Measurements from ENCODE around the gene CCNY. TPM values are rescaled to one million over a fixed set of nuclear protein-coding genes. Genes with fewer than 3 reads are reported as not detected.
A peak's percentile ranks its signal among the peaks of the same experiment; 100 is the strongest.

CCNY gene
- total RNA-seq, 1 donor from 2014 or later, result 68.7 TPM

GRCh38 chr10:35378541-35379210, 42.4 kb downstream of the CCNY start:
- Mint-ChIP-seq H3K4me1 (ENCODE audit: low read depth) (peaks cover 38% of the 10 kb centered on the region), H3K4me3 (ENCODE audit: unreplicated experiment) (no peak overlapping the region), H3K9me3 (ENCODE audit: low read depth) (no peaks in the 10 kb centered on the region), H3K27ac (ENCODE audit: unreplicated experiment) (peak overlapping the region; percentile 94), H3K27me3 (ENCODE audit: low read depth) (no peaks in the 10 kb centered on the region), H3K36me3 (ENCODE audit: low read depth) (no peaks in the 10 kb centered on the region)
- TF ChIP-seq CTCF (IDR thresholded peaks at IDR 0.05), result no peak
- no peak for DNase-seq (ENCODE audit: low spot score)

- TF ChIP-seq CTCF (IDR thresholded peaks at IDR 0.05), result peak; percentile 40
- H3K27ac Mint-ChIP-seq (ENCODE audit: unreplicated experiment), result peak overlapping the region; percentile 94
- H3K9me3 Mint-ChIP-seq (ENCODE audit: low read depth), result no peaks in the 10 kb centered on the region
- H3K36me3 Mint-ChIP-seq (ENCODE audit: low read depth), result no peaks in the 10 kb centered on the region
- H3K27me3 Mint-ChIP-seq (ENCODE audit: low read depth), result no peaks in the 10 kb centered on the region
- H3K4me3 Mint-ChIP-seq (ENCODE audit: unreplicated experiment), result peak overlapping the region; percentile 52
- peaks cover 43% of the 10 kb centered on the region for H3K4me1 Mint-ChIP-seq (ENCODE audit: low read depth)
- no peak for DNase-seq (ENCODE audit: low spot score)
Measured at GRCh38 chr10:35379226-35380137, 43.2 kb downstream of the CCNY start.

GRCh38 chr10:35382096-35382495, 45.8 kb downstream of the CCNY start:
- H3K4me1 Mint-ChIP-seq (ENCODE audit: low read depth), result peaks cover 54% of the 10 kb centered on the region
- no peaks in the 10 kb centered on the region for H3K9me3 Mint-ChIP-seq (ENCODE audit: low read depth)
- no peak overlapping the region for H3K27ac Mint-ChIP-seq (ENCODE audit: unreplicated experiment)
- no peaks in the 10 kb centered on the region for H3K36me3 Mint-ChIP-seq (ENCODE audit: low read depth)
- TF ChIP-seq CTCF (IDR thresholded peaks at IDR 0.05), result no peak
- no peaks in the 10 kb centered on the region for H3K27me3 Mint-ChIP-seq (ENCODE audit: low read depth)
- no peak overlapping the region for H3K4me3 Mint-ChIP-seq (ENCODE audit: unreplicated experiment)
- DNase-seq (ENCODE audit: low spot score), result no peak

GRCh38 chr10:35384265-35384868, 48.1 kb downstream of the CCNY start:
- no peak for DNase-seq (ENCODE audit: low spot score)
- Mint-ChIP-seq H3K9me3 (ENCODE audit: low read depth) (peaks cover 7% of the 10 kb centered on the region), H3K27ac (ENCODE audit: unreplicated experiment) (no peak overlapping the region), H3K4me1 (ENCODE audit: low read depth) (peaks cover 50% of the 10 kb centered on the region), H3K36me3 (ENCODE audit: low read depth) (no peaks in the 10 kb centered on the region), H3K4me3 (ENCODE audit: unreplicated experiment) (no peak overlapping the region), H3K27me3 (ENCODE audit: low read depth) (no peaks in the 10 kb centered on the region)
- TF ChIP-seq CTCF (IDR thresholded peaks at IDR 0.05), result no peak

GRCh38 chr10:35386594-35387174, 50.4 kb downstream of the CCNY start:
- no peak for DNase-seq (ENCODE audit: low spot score)
- no peak overlapping the region for H3K4me3 Mint-ChIP-seq (ENCODE audit: unreplicated experiment)
- peaks cover 14% of the 10 kb centered on the region for H3K9me3 Mint-ChIP-seq (ENCODE audit: low read depth)
- H3K27me3 Mint-ChIP-seq (ENCODE audit: low read depth), result no peaks in the 10 kb centered on the region
- TF ChIP-seq CTCF (IDR thresholded peaks at IDR 0.05), result no peak
- H3K27ac Mint-ChIP-seq (ENCODE audit: unreplicated experiment), result peak overlapping the region; percentile 50
- H3K4me1 Mint-ChIP-seq (ENCODE audit: low read depth), result peaks cover 56% of the 10 kb centered on the region
- H3K36me3 Mint-ChIP-seq (ENCODE audit: low read depth), result no peaks in the 10 kb centered on the region

Measured in chondrocyte (in vitro differentiated cells).